Hippocampal formation (tissue), 2 donors: ENCODE data around the gene SUOX.
"Not testable (repeated sequence)": the region's sequence is repeated elsewhere in the genome, so short reads cannot be mapped to it uniquely, and the experiment has no call there.

ENCODE experiments used
- DNase-seq, 2 donors: peaks; one replicate each; lab custom pipeline; 2025; lab: John Stamatoyannopoulos, UW

The SUOX gene

DNA sequence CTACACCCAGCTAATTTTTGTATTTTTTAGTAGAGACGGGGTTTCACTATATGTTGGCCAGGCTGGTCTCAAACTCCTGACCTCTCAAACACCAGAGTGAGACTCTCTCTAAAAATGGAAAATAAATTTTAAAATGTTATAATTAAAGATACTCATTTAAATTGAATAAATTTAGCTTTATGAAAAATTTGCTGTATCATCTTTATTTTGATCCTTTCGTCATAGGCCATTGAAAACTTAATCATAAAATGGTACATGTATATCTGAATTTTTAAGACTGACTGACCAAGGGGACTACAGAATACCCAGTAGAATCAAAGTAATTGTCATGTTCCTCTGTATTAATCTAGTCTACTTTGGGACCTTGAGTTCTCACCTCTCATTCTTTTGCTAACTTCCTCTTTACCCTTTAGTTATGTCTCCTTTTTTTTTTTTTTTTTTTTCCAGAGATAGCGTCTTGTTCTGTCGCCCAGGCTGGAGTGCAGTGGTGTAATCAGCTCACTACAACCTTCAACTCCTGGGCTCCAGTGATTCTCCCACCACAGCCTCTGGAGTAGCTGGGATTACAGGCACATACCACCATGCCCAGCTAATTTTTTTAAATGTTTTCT, 13.7 kb upstream of the SUOX start:
- DNase-seq = no peak

DNA sequence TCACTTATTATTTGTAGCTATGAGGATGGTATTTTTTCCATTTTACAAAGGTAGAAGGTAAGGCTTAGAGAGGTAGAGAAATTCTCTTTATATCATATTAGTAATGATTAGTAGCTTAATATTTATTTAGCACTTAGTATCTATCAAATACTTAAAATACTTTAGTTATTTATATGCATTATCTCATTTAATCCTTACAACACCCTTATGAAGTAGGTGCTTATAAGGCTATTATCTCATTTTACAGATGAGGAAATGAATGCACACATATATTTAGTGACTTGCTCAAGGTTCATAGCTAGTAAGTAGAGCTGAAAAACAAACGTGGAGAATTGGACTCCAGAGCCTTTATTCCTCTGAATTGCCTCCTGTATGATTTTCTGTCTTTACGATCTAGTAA, 12.2 kb upstream of the SUOX start:
- DNase-seq = no peak

DNA sequence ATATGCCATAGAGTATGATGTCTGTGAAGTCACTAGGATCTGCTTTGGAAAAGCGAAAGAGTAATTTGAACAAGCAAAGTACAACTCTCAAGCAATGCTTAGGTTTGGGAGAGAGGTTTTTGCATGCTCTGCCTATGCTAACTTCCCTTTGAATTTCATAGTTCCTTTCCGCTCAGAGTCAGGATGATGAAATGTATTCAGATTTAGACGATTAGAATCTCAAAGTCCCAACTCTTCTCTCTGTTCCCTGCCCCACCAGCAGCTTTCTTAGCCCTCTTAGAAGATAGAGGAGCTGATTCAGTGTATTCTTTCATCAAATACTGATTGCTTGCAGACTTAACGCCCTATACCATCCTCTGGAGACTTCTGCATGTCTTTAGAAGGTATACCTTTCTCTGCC, 11.7 kb upstream of the SUOX start:
- no peak for DNase-seq

DNA sequence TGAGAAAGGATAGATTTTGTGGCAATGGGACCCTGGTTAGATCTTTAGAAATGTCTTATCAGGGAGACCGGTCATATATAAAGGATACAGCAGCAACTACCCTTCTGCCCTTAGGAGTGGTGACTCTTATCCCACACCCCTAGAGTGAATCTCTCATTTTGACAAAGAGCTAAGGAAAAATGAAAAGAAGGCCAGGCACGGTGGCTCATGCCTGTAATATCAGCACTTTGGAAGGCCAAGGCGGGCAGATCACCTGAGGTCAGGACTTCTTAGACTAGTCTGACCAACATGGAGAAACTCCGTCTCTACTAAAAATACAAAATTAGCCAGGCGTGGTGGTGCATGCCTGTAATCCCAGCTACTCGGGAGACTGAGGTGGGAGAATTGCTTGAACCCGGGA, 11.1 kb upstream of the SUOX start:
- not testable (repeated sequence) for DNase-seq

DNA sequence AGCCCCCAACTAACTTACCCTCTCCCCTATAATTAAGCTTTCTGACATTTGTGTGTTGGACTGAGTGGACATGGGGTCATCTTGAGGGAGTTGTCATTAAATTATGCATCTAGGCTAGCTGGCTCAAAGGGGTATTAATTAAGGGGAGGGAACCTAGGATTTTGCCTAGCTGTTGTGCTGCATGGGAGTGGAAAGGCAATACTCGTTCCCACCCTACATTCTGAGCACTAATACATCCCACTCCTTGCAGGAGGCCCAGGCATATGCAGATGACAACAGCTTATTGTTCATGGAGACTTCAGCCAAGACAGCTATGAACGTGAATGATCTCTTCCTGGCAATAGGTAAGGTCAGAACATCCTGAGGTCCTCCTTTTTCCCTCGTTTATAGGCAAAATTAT, 6.0 kb upstream of the SUOX start:
- DNase-seq = no peak

DNA sequence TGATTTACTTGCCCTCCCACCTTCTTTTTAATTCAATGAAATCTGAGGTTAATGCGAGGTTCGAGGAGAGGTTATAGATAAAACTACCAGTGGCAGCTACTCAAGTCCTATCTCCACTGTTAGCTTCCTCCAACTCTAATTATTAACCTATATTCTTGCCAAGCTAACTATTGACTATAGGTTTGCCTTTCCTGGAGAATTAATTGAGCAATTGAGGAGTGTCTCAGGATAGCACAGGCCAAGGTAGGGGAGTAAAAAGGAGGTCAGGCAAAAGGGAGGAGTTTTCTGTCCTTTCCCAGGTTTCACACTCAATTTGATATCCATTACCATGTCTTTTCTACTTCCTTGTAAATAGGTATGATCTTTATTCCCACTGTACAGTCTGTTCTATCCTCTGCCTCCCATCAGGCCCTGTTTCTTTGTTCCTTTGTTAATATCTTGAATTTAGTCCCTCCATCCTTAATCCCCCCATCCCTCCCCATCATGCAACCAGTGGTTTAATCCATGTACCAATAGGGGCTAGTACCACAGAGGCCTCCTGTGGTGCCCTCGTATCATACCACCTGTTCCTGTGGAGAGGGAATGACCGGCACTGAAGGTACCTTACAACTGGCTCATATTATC, 3.7 kb upstream of the SUOX start:
- DNase-seq = no peak

DNA sequence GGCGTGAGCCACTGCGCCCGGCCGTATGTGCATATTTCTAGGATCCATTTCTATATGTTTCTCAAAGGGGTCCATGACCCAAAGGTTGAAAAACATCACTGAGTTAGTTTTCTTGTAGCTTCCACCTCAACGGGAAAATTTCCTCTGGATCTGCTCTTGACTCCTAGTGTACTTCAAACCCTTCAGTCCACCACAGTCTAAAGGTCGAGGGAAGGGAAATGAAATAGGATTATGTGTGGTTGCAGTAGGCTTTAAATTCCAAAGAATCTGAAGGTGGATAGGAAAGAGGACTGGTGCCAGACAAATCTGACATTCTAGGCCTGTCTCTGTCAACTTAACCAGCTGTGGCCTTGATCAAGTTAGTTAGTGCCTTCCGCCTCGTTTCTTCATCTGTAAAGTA, 1.7 kb upstream of the SUOX start:
- DNase-seq = no peak

DNA sequence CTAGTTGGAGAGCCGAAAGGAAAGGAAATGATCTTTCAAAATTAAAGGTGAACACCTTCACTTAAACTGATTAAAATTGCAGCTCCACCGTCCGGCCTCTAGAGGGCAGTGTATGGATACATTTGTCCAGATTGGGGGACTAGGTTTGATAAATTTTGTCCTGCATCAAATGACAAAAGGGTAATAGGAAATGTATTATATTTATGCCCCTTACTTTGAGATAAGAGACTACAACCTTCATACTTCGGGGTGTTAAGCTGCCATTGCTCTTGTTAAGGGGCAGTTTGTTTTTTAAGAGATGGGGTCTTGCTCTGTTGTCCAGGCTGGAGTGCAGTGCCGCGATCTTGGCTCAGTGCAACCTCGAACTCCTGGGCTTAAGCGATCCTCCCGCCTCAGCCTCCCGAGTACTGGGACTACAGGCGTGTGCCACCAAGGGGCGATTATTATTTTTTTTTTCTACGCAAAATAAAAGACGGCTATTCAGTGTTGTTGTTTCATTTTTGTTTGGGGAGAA, 818 bp upstream of the SUOX start:
- DNase-seq = peak; percentile 5 to 71

DNA sequence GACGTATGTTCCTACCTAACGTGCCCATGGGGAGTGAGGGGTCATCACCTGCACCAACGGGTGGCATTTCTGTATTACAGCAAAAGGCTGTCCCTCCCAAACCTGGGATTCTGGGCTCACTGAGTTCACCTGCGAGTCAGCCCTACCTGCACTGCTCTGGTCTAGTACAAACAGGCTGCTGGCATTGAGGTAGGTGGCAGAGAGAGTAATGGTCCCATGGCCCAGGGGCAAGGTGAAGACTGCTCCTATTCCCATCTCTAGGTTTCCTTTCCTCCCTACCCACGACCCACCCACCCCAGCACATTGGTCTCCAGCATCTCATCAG, 421 bp downstream of the SUOX start:
- DNase-seq = no peak

DNA sequence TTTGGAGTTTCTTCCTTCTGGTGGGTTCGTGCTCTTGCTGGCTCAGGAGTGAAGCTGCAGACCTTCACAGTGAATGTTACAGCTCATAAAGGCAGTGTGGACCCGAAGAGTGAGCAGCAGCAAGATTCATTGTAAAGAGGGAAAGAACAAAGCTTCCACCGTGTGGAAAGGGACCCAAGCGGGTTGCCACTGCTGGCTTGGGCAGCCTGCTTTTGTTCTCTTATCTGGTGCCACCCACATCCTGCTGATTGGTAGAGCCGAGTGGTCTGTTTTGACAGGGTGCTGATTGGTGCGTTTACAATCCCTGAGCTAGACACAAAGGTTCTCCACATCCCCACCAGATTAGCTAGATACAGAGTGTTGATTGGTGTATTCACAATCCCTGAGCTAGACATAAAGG, 2.4 kb downstream of the SUOX start:
- not testable (repeated sequence) for DNase-seq

DNA sequence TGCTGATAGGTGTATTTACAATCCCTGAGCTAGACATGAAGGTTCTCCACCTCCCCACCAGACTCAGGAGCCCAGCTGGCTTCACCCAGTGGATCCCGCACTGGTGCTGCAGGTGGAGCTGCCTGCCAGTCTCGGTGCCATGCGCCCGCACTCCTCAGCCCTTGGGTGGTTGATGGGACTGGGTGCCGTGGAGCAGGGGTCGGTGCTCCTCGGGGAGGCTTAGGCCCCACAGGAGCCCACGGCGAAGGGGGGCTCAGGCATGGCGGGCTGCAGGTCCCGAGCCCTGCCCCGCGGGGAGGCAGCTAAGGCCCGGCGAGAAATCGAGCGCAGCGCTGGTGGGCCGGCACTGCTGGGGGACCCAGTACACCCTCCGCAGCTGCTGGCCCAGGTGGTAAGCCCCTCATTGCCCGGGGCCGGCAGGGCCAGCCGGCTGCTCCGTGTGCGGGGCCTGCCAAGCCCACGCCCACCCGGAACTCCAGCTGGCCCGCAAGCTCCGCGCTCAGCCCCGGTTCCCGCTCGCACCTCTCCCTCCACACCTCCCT, 3.0 kb downstream of the SUOX start:
- not testable (repeated sequence) for DNase-seq

DNA sequence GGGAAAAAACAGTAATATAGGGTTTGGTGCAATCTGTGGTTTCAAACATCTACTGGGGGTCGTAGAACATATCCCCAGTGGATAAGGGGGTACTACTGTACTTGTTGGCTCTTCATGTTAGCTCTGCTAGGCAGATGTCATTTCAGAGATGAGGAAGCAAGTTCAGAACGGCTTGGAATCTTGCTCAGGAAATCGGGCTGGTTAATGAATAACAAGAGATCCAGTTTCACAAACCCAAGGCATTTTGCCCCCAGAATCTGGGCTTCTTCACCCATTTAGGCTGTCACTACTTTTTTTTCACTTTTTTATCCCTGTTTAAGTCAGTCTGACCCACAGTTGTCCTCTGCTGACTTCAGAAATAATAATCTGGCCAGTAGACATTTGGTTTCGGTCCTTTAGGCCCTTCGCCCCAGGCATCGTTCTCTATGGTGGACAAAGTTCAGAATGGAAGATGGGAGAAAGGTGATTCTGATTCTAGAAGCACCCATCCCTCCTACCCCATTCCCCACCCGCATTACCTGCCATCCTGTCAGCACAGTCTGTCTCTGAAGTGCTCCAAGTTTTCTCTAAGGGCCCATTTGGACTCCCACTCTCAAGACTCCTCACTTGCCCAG, 4.5 kb downstream of the SUOX start:
- DNase-seq = no peak

DNA sequence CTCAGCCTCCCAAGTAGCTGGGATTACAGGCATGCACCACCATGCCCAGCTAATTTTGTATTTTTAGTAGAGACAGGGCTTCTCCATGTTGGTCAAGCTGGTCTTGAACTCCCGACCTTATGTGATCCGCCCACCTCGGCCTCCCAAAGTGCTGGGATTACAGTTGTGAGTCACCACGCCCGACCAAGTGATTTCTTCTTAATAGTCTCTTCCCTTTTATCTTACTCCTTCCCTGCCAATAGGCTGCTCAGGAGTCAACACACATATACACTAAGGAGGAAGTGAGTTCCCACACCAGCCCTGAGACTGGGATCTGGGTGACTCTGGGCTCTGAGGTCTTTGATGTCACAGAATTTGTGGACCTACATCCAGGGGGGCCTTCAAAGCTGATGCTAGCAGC, 6.3 kb downstream of the SUOX start:
- not testable (repeated sequence) for DNase-seq

DNA sequence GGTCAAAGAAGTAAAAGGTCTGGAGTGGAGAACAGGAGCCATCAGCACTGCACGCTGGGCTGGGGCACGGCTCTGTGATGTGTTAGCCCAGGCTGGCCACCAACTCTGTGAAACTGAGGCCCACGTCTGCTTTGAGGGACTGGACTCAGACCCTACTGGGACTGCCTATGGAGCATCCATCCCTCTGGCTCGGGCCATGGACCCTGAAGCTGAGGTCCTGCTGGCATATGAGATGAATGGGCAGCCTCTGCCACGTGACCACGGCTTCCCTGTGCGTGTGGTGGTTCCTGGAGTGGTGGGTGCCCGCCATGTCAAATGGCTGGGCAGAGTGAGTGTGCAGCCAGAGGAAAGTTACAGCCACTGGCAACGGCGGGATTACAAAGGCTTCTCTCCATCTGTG, 7.1 kb downstream of the SUOX start:
- DNase-seq = no peak

DNA sequence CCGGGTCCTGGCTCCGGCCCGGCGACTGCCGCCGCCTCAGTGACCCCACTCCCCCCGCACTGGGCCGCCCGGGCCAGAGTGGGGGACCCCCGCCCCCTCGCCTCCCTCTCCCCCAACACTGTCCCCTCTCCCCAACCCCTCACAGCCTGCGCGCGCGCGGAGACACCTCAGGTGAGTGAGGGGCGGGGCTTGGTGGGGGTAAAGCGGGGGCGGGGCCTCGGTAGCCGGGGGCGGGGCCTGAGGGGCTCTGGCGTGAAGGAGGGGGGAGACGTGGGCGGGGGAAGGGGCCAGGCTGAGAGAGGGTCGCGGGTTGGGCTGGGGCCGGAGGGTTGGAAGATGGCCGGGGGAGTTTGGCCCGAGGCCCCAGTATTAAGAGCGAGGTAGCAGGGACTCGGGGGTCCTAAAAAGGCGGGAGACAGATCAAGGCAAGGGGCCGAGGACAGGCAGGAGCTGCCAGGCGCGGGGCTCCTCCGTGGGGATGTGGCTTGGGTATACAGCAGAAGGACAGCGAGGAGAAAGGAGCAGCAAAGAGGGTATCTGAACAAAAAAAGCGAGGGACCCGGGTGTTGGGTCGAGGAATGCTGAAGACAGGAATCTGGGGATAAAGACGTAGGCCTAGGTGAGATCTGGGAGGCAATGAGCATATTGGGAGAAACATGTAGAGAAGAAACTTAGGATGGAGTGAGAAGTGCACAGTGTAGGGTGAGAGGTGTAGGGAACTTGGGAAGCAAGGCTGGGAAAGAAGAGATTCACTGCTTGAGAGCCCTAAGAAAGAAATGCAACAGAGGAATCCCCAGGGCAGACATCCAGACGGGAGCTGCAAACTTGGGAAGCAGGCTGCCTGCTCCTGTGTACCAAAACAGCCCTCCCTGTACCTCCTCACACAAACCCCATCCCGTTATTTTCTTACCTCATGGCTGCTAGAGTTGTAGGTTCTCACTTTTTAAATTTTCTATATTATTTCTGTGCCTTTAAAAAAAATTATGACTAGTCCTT, 10.8 kb downstream of the SUOX start:
- peak in 1 of 2 donors; percentile 49 for DNase-seq

DNA sequence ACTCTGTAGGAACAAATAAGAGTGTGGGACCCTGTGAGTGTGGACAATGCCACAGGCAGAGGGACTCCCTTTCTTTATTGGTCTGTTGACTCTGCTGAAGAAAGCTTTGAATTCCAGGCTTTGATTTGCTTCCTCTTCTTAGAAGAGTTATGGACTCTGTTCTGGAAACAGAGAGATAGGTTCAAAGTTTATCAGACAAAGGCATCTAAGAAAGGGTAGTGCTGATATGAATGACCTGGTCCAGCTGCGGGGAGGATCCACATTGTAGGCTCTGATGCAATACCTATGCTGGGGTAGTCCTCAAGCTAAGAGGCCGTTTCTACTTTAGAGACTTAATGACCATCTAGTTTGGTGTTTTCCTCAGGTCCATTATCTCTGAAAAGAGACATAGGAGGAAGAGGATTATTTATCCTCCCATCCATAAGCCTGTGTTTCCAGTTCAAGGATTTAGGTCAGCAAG, 13.1 kb downstream of the SUOX start:
- no peak for DNase-seq

DNA sequence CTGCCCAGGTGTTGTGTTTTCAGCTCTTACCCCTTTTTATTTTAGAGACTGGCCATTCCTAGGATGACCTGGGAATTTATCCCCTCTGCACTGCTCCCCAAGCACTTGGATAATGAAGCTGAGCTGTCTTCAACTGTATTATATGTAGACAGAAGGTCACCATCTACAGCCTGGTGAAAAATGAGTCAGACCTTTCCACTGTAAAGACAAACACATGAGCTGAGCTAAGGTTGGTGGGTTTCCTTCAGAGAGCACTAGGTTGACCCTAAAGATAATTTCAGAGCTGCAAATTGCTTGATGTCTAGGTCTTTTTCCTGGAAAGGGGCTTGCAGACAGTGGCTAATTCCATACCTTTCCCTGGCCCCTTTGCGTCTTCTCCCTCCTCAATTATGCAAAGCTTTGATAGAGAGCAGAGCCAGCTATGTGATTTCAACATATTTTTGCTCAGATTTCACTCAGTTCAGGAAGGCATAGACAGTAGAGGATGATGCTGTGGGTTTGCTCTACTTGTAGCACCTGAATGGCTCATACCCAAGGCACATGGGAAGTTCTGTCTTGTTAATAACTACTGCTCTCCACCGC, 14.5 kb downstream of the SUOX start:
- no peak for DNase-seq

DNA sequence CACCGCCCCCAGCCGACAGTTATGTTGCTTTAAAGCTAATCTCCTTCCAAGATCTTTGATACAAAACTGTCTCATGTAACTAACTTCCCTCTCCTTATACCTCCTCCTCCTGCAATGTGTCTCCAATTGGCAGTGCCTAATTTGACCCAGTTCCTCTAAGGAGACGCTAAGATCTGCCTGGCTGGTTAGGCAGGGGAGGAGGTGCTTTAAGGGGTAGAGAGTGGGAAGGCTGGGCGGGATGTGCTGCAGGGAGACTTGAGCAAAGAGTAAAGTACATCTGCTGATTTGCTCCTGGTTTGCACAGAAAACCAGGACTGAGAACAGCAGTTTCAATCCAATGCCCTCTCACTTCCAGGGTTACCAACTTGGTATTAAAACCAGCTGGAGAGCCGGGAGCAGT, 16.4 kb downstream of the SUOX start:
- DNase-seq = peak in 1 of 2 donors; percentile 38

DNA sequence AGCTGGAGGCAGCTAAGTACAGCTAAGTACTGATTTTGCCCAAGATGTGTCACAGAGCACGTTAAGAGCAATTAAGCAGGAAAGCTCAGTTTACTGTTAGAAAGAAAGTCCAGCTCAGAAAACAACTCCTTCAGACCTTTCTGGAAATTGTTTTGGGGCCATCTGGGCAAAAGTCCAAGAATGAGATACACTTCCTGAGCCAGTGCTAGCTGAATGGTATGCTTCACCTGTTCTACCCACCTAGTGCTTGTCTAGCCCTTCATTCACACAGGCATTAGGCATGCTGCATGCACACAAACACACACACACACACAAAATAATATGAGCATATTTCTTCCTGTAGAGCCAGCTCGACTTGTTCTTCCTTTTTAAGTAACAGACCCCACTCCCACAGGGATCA, 17.1 kb downstream of the SUOX start:
- DNase-seq = no peak

DNA sequence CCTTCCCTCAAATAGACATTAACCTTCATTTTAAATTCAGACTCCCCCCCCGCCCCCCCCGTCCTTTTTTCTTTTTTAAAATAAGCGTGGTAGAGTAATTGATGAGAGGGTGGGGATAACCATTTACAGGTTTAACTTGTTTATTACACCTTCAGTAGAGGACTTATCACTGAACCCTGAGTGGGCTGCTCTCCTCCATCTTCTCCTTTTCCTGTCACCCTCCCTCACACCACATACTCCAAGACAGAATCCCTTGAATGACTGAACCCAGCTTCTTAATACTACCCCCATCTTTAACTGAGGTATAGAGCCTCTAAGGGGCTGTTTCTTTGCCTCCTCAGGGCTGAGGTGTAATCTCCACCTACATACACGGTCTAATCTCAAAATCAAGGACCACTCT, 20.1 kb downstream of the SUOX start:
- DNase-seq = no peak

DNA sequence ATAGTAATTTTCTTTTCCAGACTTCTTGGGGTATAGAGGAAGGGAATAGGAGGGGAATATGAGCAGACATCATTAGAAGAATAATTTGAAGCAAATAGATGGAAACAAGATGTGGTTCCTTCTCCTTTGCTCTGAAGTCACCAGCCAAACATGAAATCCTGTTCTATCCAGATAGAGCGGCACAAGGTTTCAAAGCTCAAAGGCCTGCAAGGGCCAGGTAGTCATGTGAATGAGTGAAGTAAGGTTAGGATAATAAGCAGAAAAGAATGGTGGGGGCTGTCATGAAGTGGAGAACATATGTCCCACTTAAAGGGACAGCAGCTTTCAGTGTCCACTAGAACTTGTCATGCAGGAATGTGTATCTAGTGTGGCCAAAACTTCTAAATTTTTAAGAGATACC, 21.3 kb downstream of the SUOX start:
- DNase-seq = no peak
